Measurements from ENCODE around the gene IFTAP. TPM values are rescaled to one million over a fixed set of nuclear protein-coding genes. Genes with fewer than 3 reads are reported as not detected.

The IFTAP gene
- total RNA-seq, 1 experiment from 2014 or later = 25.3 TPM

DNA sequence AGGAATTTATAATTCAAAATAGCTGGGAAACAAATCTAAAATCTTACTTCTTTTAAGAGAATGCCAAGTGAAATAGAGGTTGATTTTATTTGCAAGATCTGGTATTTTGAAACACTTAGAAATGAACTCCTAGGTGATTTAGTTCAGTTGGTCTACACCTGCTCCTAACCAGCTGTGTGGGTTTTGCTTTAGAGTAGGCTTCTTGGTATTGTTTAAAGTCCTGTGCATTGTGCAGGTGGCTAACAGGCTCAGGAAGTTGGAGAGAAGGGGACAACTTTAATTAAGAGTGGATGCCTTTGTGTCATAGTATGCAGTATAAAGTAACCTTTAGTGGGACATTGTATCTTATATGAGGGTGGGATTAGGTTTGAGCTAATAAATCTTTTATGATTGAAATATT is 7.8 kb downstream of the IFTAP start:
- BruUV-seq (replicated peaks) = no TSS peak
- TF ChIP-seq, protein P1, sequence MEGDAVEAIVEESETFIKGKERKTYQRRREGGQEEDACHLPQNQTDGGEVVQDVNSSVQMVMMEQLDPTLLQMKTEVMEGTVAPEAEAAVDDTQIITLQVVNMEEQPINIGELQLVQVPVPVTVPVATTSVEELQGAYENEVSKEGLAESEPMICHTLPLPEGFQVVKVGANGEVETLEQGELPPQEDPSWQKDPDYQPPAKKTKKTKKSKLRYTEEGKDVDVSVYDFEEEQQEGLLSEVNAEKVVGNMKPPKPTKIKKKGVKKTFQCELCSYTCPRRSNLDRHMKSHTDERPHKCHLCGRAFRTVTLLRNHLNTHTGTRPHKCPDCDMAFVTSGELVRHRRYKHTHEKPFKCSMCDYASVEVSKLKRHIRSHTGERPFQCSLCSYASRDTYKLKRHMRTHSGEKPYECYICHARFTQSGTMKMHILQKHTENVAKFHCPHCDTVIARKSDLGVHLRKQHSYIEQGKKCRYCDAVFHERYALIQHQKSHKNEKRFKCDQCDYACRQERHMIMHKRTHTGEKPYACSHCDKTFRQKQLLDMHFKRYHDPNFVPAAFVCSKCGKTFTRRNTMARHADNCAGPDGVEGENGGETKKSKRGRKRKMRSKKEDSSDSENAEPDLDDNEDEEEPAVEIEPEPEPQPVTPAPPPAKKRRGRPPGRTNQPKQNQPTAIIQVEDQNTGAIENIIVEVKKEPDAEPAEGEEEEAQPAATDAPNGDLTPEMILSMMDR (conservative IDR thresholded peaks at IDR 0.05; ENCODE audit: low read depth, low read length) = no peak
- TF ChIP-seq EZH2 (IDR thresholded peaks at IDR 0.05; ENCODE audit: borderline replicate concordance, low read depth, low read length, poor library complexity, severe bottlenecking) = no peak
- ChIA-PET POLR2A (ENCODE audit: low non-redundant PET) (no interaction called here), CTCF (no interaction called here)
- Histone ChIP-seq H3K27ac (ENCODE audit: low read depth, low read length, poor library complexity, severe bottlenecking) (no peak overlapping the region), H3K4me3 (ENCODE audit: low read depth, low read length, poor library complexity, severe bottlenecking) (no peak overlapping the region), H3K27me3 (replicated peaks; ENCODE audit: insufficient read depth, low read depth, low read length, poor library complexity) (no peaks in the 10 kb centered on the region), H3K9me3 (ENCODE audit: low read depth, low read length, poor library complexity, severe bottlenecking) (no peaks in the 10 kb centered on the region), H3K36me3 (ENCODE audit: insufficient read depth, low read length, poor library complexity, severe bottlenecking) (no peaks in the 10 kb centered on the region), H3K4me1 (ENCODE audit: insufficient read depth, low read length, poor library complexity, severe bottlenecking) (no peaks in the 10 kb centered on the region)
- intact Hi-C loops (cut with micrococcal nuclease; ENCODE audit: unreplicated experiment) = no loop called here
- no peak for DNase-seq (ENCODE audit: low spot score)

DNA sequence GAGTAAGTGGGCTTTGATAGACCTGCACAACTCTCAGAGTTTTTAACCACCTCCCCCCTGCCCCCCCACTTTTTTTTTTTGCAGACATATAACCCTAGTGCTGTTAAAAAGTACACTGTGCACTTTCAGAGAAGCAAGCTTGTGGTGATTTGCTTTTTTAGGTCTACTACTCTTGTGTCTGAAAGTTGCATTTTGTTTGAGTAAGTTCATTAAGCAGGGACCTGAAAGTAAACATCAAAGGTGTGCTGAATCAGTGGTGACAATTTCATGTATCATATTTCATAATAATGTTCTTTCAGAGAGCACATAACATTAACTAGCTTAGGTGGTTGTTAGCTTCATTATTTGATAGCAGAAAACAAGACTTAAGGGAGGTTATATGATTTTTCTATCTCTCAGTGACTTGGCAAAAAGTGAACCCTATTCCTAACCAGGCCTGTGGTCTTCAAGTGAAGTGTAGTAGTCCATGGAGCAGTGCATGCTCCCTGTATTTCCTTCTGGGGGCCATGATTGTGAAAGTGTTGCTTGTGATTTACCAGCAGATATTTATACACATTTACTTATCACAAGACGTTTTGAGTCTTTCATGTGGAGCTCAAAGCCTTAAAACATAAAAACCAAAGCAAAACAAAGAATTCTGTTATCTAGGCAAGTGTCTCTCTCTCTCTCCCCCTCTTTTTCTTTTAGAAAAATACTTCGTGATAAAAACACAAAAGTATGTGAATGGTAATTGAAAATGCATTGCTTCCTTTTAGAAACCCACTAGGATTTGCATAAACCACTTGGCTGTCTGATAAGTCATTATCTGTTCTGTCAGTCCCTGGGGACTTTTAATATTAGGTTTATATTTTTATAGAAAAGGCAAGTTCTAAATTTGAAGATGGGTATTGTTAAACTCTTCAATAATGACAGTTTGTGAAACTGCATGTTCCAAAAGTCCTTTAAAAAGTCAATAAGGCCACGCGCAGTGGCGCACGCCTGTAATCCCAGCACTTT is 11.2 kb downstream of the IFTAP start:
- no peaks in the 10 kb centered on the region for H3K9me3 ChIP-seq (ENCODE audit: low read depth, low read length, poor library complexity, severe bottlenecking)
- no peak overlapping the region for H3K4me3 ChIP-seq (ENCODE audit: low read depth, low read length, poor library complexity, severe bottlenecking)
- H3K4me1 ChIP-seq (ENCODE audit: insufficient read depth, low read length, poor library complexity, severe bottlenecking) = no peaks in the 10 kb centered on the region
- H3K36me3 ChIP-seq (ENCODE audit: insufficient read depth, low read length, poor library complexity, severe bottlenecking) = no peaks in the 10 kb centered on the region
- ChIA-PET POLR2A (ENCODE audit: low non-redundant PET) (no interaction called here), CTCF (no interaction called here)
- no peak overlapping the region for H3K27ac ChIP-seq (ENCODE audit: low read depth, low read length, poor library complexity, severe bottlenecking)
- no TSS peak for BruUV-seq (replicated peaks)
- H3K27me3 ChIP-seq (replicated peaks; ENCODE audit: insufficient read depth, low read depth, low read length, poor library complexity) = no peaks in the 10 kb centered on the region
- no peak for TF ChIP-seq EZH2 (IDR thresholded peaks at IDR 0.05; ENCODE audit: borderline replicate concordance, low read depth, low read length, poor library complexity, severe bottlenecking)
- TF ChIP-seq, protein P1 (conservative IDR thresholded peaks at IDR 0.05; ENCODE audit: low read depth, low read length) = no peak
- intact Hi-C loops (cut with micrococcal nuclease; ENCODE audit: unreplicated experiment) = no loop called here
- no peak for DNase-seq (ENCODE audit: low spot score)

DNA sequence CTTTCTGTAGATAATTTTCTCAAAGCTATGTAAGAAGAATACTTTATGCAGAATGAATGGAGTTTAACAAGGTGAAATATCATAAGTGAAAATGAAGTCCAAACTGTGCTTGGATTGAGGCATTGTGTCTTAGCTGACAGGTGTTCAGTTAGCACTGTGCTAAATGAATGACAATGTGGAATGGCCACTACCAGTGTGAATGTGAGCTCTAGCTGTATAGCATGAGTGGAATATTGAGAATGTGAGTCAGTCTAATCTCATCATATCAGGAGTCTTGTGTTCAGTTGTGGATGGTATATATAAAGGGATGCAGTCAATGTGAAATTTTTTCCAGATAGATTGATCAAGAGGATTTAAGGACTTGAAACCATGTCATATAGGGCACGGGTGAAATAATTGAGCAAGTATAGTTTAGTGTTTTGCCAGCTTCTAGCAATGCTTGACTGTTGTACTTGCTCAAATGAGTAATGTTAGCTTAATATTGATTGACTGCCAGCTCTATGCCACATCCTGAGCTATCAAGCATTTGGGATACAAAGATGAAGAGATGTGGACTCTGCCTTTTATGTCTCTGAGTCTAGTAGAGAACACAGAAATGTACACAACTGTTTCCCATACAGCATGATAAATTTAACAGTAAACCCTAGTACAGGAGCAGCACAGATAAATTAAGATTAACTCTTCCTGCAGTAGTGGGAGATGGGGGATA is 14.3 kb downstream of the IFTAP start:
- POLR2A ChIA-PET (ENCODE audit: low non-redundant PET) = no interaction called here
- Histone ChIP-seq H3K27ac (ENCODE audit: low read depth, low read length, poor library complexity, severe bottlenecking) (no peak overlapping the region), H3K27me3 (replicated peaks; ENCODE audit: insufficient read depth, low read depth, low read length, poor library complexity) (no peaks in the 10 kb centered on the region), H3K36me3 (ENCODE audit: insufficient read depth, low read length, poor library complexity, severe bottlenecking) (no peaks in the 10 kb centered on the region), H3K9me3 (ENCODE audit: low read depth, low read length, poor library complexity, severe bottlenecking) (no peaks in the 10 kb centered on the region), H3K4me3 (ENCODE audit: low read depth, low read length, poor library complexity, severe bottlenecking) (no peak overlapping the region), H3K4me1 (ENCODE audit: insufficient read depth, low read length, poor library complexity, severe bottlenecking) (no peaks in the 10 kb centered on the region)
- no TSS peak for BruUV-seq (replicated peaks)
- no peak for TF ChIP-seq EZH2 (IDR thresholded peaks at IDR 0.05; ENCODE audit: borderline replicate concordance, low read depth, low read length, poor library complexity, severe bottlenecking)
- TF ChIP-seq, protein P1 (conservative IDR thresholded peaks at IDR 0.05; ENCODE audit: low read depth, low read length) = no peak
- intact Hi-C loops (cut with micrococcal nuclease; ENCODE audit: unreplicated experiment) = no loop called here
- CTCF ChIA-PET = interaction anchor here (1.2 to 2.0 kb wide), 2 partner anchors 44 to 138 kb away, joined by 4 to 6 read pairs; no protein-coding TSS in a partner anchor
- DNase-seq (ENCODE audit: low spot score) = no peak
